ENCODE measurements around the gene MPZL2. TPM values are rescaled to one million over a fixed set of nuclear protein-coding genes. Genes with fewer than 3 reads are reported as not detected.

The MPZL2 gene
- total and polyA plus RNA-seq, 2 donors: 18.1 to 47.7 TPM

DNA sequence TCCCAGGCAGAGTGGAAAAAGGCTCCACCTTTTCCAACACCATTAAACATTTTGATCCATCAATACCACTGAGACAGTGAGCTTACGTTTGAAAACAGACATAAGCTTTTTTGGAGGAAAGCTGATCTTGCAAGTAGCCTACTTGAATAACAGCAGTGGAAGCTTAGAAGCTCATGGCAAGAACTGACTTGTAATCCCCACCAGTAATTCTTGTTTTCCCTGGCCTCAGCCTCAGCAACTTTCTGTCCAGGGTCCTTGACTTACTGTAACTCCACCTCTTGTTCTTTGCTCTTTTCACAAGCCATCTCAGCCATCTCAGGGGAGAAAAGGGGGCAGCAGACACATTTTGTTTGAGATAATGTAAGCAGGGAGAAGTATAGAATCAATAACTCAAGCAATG is 12.3 kb upstream of the MPZL2 start:
- Histone ChIP-seq H3K9me3 (ENCODE audit: control insufficient read depth in 2 of 2, insufficient read depth in 1 of 2, low read length in 1 of 2) (no peaks in the 10 kb centered on the region), H3K27ac (ENCODE audit: low read depth in 1 of 2, low read length in 1 of 2) (peak overlapping the region in 1 of 2 donors; percentile 65), H3K4me3 (ENCODE audit: low read length in 2 of 2) (no peak overlapping the region), H3K36me3 (ENCODE audit: control insufficient read depth in 2 of 2, insufficient read depth in 2 of 2, low read length in 1 of 2) (no peaks in the 10 kb centered on the region), H3K27me3 (ENCODE audit: control insufficient read depth in 2 of 2, insufficient read depth in 1 of 2, low read length in 1 of 2) (no peaks in the 10 kb centered on the region), H3K4me1 (ENCODE audit: control insufficient read depth in 2 of 2, insufficient read depth in 2 of 2, low read length in 2 of 2) (peaks cover 0 to 9% of the 10 kb centered on the region in 2 donors)
- DNase-seq (ENCODE audit: low read depth in 6 of 9, low spot score in 9 of 9): no peak
- WGBS: 94% methylated on average over 1 of the region's 1 CpG

GRCh38 chr11:118275176-118275575 is 11.1 kb upstream of the MPZL2 start:
- no peaks in the 10 kb centered on the region for H3K9me3 ChIP-seq (ENCODE audit: control insufficient read depth in 2 of 2, insufficient read depth in 1 of 2, low read length in 1 of 2)
- no peaks in the 10 kb centered on the region for H3K27me3 ChIP-seq (ENCODE audit: control insufficient read depth in 2 of 2, insufficient read depth in 1 of 2, low read length in 1 of 2)
- H3K4me3 ChIP-seq (ENCODE audit: low read length in 2 of 2): no peak overlapping the region
- DNase-seq (ENCODE audit: low read depth in 6 of 9, low spot score in 9 of 9): no peak
- WGBS: 92% methylated on average over 4 of the region's 4 CpGs
- H3K27ac ChIP-seq (ENCODE audit: low read depth in 1 of 2, low read length in 1 of 2): no peak overlapping the region
- H3K36me3 ChIP-seq (ENCODE audit: control insufficient read depth in 2 of 2, insufficient read depth in 2 of 2, low read length in 1 of 2): no peaks in the 10 kb centered on the region
- peaks cover 0 to 9% of the 10 kb centered on the region in 2 donors for H3K4me1 ChIP-seq (ENCODE audit: control insufficient read depth in 2 of 2, insufficient read depth in 2 of 2, low read length in 2 of 2)

DNA sequence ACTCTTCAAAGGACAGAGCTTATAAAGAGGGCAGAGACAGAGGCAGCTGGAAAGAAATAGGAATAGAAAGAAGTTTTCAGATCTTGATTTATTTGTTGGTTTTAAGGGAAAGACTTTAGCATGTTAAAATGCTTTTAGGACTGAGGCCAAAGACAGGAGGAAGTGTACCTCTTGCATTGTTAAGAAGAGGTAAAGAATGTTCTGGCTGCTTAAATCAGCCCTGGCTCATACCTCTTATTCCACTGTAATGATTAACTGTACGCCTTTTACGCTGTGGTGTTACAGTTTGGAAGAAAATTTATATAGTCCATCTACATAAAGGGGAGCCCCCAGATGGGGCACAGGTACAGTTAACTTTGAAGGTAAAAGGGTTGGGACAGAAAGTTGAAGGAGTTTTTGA is 10.1 kb upstream of the MPZL2 start:
- H3K4me1 ChIP-seq (ENCODE audit: control insufficient read depth in 2 of 2, insufficient read depth in 2 of 2, low read length in 2 of 2): peaks cover 0 to 9% of the 10 kb centered on the region in 2 donors
- no peak overlapping the region for H3K27ac ChIP-seq (ENCODE audit: low read depth in 1 of 2, low read length in 1 of 2)
- H3K27me3 ChIP-seq (ENCODE audit: control insufficient read depth in 2 of 2, insufficient read depth in 1 of 2, low read length in 1 of 2): no peaks in the 10 kb centered on the region
- no peak for DNase-seq (ENCODE audit: low read depth in 6 of 9, low spot score in 9 of 9)
- no peaks in the 10 kb centered on the region for H3K36me3 ChIP-seq (ENCODE audit: control insufficient read depth in 2 of 2, insufficient read depth in 2 of 2, low read length in 1 of 2)
- WGBS: 92% methylated on average over 2 of the region's 2 CpGs
- H3K9me3 ChIP-seq (ENCODE audit: control insufficient read depth in 2 of 2, insufficient read depth in 1 of 2, low read length in 1 of 2): no peaks in the 10 kb centered on the region
- H3K4me3 ChIP-seq (ENCODE audit: low read length in 2 of 2): no peak overlapping the region

DNA sequence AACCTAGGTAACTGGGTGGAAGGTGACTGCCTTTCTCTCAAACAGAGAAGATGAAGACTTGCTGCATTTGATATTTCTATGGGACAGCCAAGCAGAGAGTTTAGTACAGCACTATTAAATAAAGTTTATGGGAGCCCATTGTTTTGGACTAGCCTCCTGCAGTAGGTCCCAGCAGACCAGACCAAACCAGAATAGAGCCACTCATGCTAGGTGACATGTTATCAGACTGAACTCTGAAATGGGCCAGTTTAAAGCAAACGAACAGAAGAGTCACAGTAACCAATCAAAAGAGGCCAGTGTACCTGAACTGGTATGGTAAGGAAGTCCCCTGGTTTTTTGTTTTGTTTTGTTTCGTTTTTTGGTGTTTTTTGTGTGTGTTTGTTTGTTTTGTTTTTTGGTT is 7.9 kb upstream of the MPZL2 start:
- Histone ChIP-seq H3K4me1 (ENCODE audit: control insufficient read depth in 2 of 2, insufficient read depth in 2 of 2, low read length in 2 of 2) (peaks cover 0 to 3% of the 10 kb centered on the region in 2 donors), H3K4me3 (ENCODE audit: low read length in 2 of 2) (no peak overlapping the region), H3K27ac (ENCODE audit: low read depth in 1 of 2, low read length in 1 of 2) (no peak overlapping the region), H3K36me3 (ENCODE audit: control insufficient read depth in 2 of 2, insufficient read depth in 2 of 2, low read length in 1 of 2) (no peaks in the 10 kb centered on the region), H3K27me3 (ENCODE audit: control insufficient read depth in 2 of 2, insufficient read depth in 1 of 2, low read length in 1 of 2) (no peaks in the 10 kb centered on the region), H3K9me3 (ENCODE audit: control insufficient read depth in 2 of 2, insufficient read depth in 1 of 2, low read length in 1 of 2) (no peaks in the 10 kb centered on the region)
- DNase-seq (ENCODE audit: low read depth in 6 of 9, low spot score in 9 of 9): no peak
- WGBS: 93% methylated on average over 2 of the region's 2 CpGs

DNA sequence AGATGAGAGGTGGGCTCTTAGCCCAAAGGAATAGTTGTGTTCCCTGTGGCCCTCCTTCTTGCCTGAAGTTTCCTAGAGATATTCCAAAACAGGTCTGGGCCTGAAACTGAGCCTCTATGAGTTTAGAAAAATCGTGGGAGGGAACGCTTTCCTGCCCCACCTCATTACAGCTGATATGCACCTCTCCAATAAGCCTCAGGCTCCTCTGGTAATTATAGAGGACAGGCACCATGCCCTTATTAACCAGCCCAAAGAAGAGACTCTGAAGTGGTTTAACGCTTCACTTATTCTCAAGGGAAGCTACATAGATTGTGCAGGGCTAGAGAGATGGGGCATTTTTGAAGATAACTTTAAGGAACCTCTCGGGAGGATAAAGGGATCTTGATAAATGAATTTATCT is 3.4 kb upstream of the MPZL2 start:
- H3K4me1 ChIP-seq (ENCODE audit: control insufficient read depth in 2 of 2, insufficient read depth in 2 of 2, low read length in 2 of 2): peaks cover 3 to 33% of the 10 kb centered on the region in 2 donors
- no peak overlapping the region for H3K4me3 ChIP-seq (ENCODE audit: low read length in 2 of 2)
- 96% methylated on average over 4 of the region's 4 CpGs for WGBS
- no peaks in the 10 kb centered on the region for H3K36me3 ChIP-seq (ENCODE audit: control insufficient read depth in 2 of 2, insufficient read depth in 2 of 2, low read length in 1 of 2)
- no peak for DNase-seq (ENCODE audit: low read depth in 6 of 9, low spot score in 9 of 9)
- H3K27ac ChIP-seq (ENCODE audit: low read depth in 1 of 2, low read length in 1 of 2): peak overlapping the region in 1 of 2 donors; percentile 5
- H3K27me3 ChIP-seq (ENCODE audit: control insufficient read depth in 2 of 2, insufficient read depth in 1 of 2, low read length in 1 of 2): peaks cover 0 to 2% of the 10 kb centered on the region in 2 donors
- no peaks in the 10 kb centered on the region for H3K9me3 ChIP-seq (ENCODE audit: control insufficient read depth in 2 of 2, insufficient read depth in 1 of 2, low read length in 1 of 2)

DNA sequence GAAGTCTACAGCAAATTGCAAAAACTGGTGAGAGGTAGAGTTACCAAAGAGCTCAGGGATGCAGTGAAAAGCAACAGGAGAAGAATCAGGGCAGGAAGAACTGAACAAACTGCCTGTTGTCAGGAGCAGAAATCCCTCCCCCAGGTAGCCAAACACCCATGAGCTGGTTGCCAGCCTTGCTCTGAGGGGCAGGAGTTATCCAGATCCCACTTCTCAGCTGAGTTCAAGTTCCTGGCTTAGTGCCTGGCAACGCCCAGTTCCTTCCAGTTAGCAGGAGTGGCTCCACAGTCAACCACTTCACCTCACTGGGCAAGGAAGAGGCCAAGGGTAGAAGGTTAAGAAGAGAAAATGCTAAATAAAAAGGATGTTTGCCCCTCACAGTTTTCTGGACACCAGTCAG is 1.9 kb upstream of the MPZL2 start:
- WGBS: 91% methylated on average over 1 of the region's 1 CpG
- Histone ChIP-seq H3K4me1 (ENCODE audit: control insufficient read depth in 2 of 2, insufficient read depth in 2 of 2, low read length in 2 of 2) (peaks cover 3 to 38% of the 10 kb centered on the region in 2 donors), H3K27ac (ENCODE audit: low read depth in 1 of 2, low read length in 1 of 2) (peak overlapping the region in 1 of 2 donors; percentile 75), H3K36me3 (ENCODE audit: control insufficient read depth in 2 of 2, insufficient read depth in 2 of 2, low read length in 1 of 2) (no peaks in the 10 kb centered on the region), H3K4me3 (ENCODE audit: low read length in 2 of 2) (no peak overlapping the region), H3K27me3 (ENCODE audit: control insufficient read depth in 2 of 2, insufficient read depth in 1 of 2, low read length in 1 of 2) (peaks cover 0 to 2% of the 10 kb centered on the region in 2 donors), H3K9me3 (ENCODE audit: control insufficient read depth in 2 of 2, insufficient read depth in 1 of 2, low read length in 1 of 2) (no peaks in the 10 kb centered on the region)
- no peak for DNase-seq (ENCODE audit: low read depth in 6 of 9, low spot score in 9 of 9)

DNA sequence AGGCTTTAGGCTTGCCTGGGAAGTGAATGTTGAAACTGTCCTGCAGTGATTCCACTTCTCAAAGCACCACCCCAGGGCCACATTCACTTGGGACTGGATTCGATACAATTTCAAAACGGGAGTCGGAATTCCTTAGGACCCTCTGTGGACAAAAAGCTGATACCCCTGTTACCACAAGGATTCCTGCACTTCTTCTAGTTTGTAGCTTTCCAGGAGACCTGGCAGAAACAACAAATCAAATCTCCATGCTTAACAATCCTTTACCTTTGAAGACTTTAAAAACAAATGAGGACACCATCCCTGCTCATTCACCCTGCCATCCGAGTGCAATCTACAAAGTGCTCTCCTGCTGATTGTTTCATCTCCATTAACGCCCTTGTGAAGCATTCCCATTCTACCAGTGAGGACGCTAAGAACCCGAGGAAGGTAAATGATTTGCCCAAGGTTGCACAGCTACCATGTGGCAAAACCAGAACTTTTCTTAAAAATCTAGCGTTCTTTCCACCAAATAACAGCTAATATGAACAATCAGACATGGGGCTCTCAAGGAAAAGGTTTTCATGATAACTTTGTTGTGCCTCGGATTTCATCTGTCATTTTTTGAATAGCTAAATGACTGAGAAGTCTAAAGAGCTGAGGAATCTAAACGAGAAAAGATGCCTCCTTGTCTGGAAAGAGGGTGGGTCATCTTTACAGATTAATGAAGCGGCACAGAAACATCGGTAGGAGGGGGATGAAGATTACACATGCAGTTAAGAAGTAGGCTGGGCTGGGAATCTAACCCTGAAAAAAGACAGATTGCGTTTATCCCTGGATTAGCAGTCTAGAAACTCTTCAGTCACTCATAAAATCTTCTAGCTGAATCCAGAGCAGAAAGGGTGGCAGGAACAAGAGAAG is 720 bp upstream of the MPZL2 start:
- DNase-seq (ENCODE audit: low read depth in 6 of 9, low spot score in 9 of 9): no peak
- H3K9me3 ChIP-seq (ENCODE audit: control insufficient read depth in 2 of 2, insufficient read depth in 1 of 2, low read length in 1 of 2): no peaks in the 10 kb centered on the region
- H3K27me3 ChIP-seq (ENCODE audit: control insufficient read depth in 2 of 2, insufficient read depth in 1 of 2, low read length in 1 of 2): peaks cover 0 to 2% of the 10 kb centered on the region in 2 donors
- 92% methylated on average over 13 of the region's 13 CpGs for WGBS
- H3K4me1 ChIP-seq (ENCODE audit: control insufficient read depth in 2 of 2, insufficient read depth in 2 of 2, low read length in 2 of 2): peaks cover 3 to 38% of the 10 kb centered on the region in 2 donors
- no peaks in the 10 kb centered on the region for H3K36me3 ChIP-seq (ENCODE audit: control insufficient read depth in 2 of 2, insufficient read depth in 2 of 2, low read length in 1 of 2)
- peak overlapping the region in 1 of 2 donors; percentile 49 for H3K4me3 ChIP-seq (ENCODE audit: low read length in 2 of 2)
- H3K27ac ChIP-seq (ENCODE audit: low read depth in 1 of 2, low read length in 1 of 2): peak overlapping the region in 1 of 2 donors; percentile 75

DNA sequence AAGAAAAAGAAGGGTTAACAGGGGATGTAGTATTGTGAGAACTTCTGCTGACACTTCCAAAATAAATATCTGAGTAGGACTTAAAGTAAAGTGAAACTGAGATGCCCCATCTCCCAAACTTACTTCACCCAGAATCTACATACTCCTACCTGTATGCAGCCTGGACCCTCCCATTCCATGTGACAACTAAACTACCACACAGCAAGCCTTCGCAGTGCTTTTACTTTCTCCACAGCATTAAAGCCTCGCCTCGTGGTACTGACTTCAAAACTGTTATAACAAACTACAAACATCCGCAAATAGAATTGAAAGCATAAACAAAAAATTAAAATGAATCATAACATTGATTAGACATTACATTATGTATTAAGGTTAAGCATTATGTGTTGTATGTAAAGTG is 985 bp downstream of the MPZL2 start:
- no peak overlapping the region for H3K27ac ChIP-seq (ENCODE audit: low read depth in 1 of 2, low read length in 1 of 2)
- no peaks in the 10 kb centered on the region for H3K9me3 ChIP-seq (ENCODE audit: control insufficient read depth in 2 of 2, insufficient read depth in 1 of 2, low read length in 1 of 2)
- WGBS: 81% methylated on average over 4 of the region's 4 CpGs

GRCh38 chr11:118260353-118260752 is 3.7 kb downstream of the MPZL2 start:
- H3K4me3 ChIP-seq (ENCODE audit: low read length in 2 of 2): no peak overlapping the region
- peaks cover 3 to 29% of the 10 kb centered on the region in 2 donors for H3K4me1 ChIP-seq (ENCODE audit: control insufficient read depth in 2 of 2, insufficient read depth in 2 of 2, low read length in 2 of 2)
- peaks cover 0 to 2% of the 10 kb centered on the region in 2 donors for H3K27me3 ChIP-seq (ENCODE audit: control insufficient read depth in 2 of 2, insufficient read depth in 1 of 2, low read length in 1 of 2)
- DNase-seq (ENCODE audit: low read depth in 6 of 9, low spot score in 9 of 9): no peak
- H3K9me3 ChIP-seq (ENCODE audit: control insufficient read depth in 2 of 2, insufficient read depth in 1 of 2, low read length in 1 of 2): no peaks in the 10 kb centered on the region
- no peaks in the 10 kb centered on the region for H3K36me3 ChIP-seq (ENCODE audit: control insufficient read depth in 2 of 2, insufficient read depth in 2 of 2, low read length in 1 of 2)
- no peak overlapping the region for H3K27ac ChIP-seq (ENCODE audit: low read depth in 1 of 2, low read length in 1 of 2)
- 89% methylated on average over 3 of the region's 3 CpGs for WGBS

More for the DNA sequence above, 985 bp downstream of the MPZL2 start:
- no peak for DNase-seq (ENCODE audit: low read depth in 6 of 9, low spot score in 9 of 9)
- H3K4me3 ChIP-seq (ENCODE audit: low read length in 2 of 2): peak overlapping the region in 1 of 2 donors; percentile 0
- H3K4me1 ChIP-seq (ENCODE audit: control insufficient read depth in 2 of 2, insufficient read depth in 2 of 2, low read length in 2 of 2): peaks cover 3 to 38% of the 10 kb centered on the region in 2 donors
- H3K36me3 ChIP-seq (ENCODE audit: control insufficient read depth in 2 of 2, insufficient read depth in 2 of 2, low read length in 1 of 2): no peaks in the 10 kb centered on the region
- H3K27me3 ChIP-seq (ENCODE audit: control insufficient read depth in 2 of 2, insufficient read depth in 1 of 2, low read length in 1 of 2): peaks cover 0 to 2% of the 10 kb centered on the region in 2 donors
